GM19438 (cell line): ENCODE data around the gene CHST3.
"Not testable (repeated sequence)": the region's sequence is repeated elsewhere in the genome, so short reads cannot be mapped to it uniquely, and the experiment has no call there.

Source experiments
- ATAC-seq: cut with Tn5 transposase; IDR thresholded peaks from one replicate; pipeline ENCODE4 v1.9.1; 2021; ENCODE audit warnings: low read depth; ENCODE audit not compliant: unreplicated experiment

Gene CHST3

DNA sequence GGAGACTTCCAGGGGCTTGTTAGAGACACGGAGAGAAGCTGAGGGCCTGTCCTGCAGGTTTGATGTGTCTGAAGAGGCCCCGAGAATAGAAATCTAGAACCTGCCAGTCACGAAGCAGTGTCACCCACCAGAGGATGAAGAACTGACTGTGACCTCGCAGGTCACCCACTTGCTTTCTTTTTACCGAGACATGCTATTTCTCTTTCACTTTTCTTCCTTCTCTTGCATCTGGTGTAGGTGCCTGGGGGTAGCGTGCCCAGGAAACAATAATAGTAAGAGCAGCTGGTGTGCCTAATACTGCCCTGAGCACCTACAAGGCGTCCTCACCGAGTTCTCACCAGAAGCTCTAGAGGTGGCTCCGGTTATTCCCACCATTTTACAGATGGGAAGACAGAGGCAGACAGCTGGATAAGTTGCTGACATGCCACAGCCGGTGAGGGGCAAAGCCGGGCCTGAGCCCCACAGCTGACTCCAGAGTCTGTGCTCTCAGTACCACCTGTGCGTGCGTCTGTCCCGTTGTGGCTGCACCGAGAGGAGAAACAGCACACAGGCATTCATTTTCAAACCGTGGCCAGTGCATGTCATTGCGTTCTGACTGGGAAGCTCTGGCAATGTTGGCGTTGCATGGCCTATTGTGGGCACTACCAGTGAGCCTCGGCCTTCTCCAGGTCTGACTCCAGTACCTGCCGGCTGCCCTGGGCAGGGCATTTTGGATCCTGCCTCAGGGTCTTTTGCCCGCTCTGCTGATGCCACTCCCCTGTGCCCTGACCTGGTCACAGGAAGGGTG is 7.8 kb downstream of the CHST3 start:
- ATAC-seq = no peak

DNA sequence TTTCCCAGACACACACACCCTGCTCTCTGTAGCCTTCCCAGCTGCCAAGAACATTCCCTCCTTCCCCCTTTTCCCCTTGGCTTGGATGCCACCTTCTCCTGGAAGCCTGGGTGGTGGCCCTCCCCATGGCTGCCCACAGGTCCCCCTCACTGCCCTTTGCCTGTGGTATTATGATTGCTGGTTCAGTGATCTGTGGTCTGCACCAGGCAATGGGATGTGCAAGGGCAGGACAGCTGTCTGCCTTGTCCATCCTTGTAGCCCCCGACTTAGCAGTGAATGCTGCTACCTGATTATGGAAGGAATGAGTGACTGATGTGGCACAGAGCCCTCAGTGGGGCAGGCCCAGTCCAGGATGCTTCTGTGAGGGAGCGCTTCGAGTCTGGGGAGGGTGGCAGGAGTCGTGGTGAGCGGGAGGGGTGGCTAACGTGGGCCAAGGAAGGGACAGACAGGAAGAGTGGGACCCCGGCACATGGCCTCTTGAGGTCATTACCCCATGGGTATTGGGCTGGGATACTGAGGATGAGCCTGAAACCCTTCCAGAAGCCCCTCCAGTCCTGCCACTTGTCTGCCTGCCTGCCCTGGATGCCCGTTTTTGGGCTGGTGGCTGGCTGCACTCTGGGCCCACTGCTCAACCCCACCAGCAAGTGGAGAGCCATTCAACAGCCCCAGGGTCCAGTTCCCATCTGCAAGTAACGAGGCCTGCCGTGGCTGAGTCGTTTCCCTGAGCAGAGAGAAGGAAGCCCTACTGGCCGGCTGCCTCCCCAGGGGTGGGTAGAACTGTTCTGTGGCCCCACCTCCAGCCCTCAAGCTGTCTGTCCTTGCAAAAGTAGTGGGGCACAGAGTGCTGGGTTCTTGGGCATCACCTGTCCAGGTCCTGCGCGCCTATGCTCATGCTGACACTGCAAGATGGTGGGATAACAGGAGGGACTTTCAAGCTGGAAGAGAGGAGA is 8.8 kb downstream of the CHST3 start:
- no peak for ATAC-seq

DNA sequence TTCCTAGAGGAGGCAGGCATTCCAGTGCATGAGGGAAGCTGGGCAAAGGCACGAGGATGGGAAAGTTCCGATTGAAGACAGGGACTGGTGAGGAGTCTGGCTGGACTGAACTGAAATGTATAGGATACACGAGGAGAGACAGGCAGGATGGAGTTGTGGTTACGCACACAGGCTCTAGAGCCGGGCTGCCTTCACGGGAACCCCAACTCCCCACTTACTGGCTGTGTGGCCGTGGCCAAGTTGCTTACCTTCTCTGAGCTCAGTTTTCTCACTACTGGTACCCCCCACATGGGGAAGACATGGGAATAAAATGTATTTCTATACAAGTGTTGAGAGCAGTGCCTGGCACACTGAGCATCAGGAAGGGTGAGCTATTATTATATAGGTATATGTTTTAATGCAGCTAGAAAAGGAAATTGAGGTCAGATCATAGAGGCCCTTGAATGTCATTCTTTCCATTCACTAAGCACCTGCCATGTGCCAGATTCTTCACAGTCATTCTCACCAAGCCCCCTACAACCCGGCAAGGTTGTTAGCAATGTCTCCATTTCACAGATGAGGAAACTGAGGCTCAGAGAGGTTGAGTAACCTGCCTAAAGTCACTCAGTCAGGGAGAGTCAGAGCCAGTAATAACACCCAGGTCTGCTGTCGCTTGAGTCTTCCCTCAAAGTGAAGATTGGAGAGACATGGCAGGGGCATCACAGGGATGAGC is 9.7 kb downstream of the CHST3 start:
- ATAC-seq = no peak

DNA sequence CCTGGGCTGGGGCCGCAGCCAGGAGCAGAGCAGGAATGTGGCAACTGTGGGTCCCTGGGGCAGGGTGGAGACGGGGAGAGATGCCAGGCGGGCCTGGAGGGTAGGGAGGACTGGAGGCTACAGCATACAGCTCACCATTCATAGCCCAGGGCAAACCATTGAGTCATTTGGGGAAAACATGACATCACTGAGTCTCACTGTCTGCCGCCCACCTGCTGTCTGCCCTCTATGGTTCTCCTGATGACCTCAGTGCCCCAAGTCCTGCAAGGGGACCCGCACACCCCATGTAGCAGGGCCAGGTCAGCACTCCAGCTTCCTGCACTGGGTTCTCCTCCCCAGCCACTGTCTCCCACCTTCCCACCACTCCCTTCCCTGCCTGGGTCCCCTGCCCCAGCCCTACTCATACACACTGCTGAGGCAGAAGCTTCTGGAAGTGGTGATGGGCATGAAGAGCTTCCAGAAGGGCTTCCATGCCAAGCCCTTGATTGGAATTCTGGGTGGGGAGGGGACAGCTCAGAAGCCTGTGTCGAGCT is 10.4 kb downstream of the CHST3 start:
- no peak for ATAC-seq

DNA sequence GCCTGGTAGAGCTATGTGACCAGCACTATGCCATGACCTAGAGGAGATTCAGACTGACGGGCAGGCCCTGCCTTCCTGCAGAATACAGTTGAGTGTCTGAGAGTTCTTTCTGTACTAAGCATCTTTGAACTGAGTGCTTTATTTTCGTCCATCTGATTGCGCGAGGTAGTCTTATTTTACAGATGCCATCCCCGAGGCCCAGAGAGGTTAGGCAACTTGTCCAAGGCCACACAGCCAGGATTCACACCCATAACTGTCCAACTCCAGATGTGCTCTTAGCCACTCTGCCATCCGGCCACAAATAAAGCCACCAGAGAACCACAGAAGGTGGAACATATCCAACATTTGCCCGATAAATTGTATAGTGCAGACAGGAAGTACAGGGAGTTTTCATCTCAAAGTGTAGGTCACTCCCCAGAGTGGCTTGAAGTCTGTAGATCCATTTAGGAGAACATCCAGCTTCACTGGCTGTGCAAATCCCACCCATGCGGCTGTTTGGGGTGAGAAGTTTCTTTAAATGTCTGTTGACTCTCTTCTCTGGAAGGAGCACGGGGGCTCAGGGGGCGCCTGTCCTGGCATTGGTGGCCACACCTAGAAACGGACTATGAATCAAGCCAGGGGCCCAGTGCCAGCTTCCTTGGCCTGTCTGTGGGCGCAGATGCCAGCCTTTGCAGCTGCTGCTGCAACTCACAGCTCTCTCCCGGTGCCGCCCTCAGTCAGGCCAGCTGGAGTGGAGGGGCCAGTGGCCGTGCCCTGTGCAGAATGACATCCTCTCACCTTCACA is 11.1 kb downstream of the CHST3 start:
- ATAC-seq = no peak

DNA sequence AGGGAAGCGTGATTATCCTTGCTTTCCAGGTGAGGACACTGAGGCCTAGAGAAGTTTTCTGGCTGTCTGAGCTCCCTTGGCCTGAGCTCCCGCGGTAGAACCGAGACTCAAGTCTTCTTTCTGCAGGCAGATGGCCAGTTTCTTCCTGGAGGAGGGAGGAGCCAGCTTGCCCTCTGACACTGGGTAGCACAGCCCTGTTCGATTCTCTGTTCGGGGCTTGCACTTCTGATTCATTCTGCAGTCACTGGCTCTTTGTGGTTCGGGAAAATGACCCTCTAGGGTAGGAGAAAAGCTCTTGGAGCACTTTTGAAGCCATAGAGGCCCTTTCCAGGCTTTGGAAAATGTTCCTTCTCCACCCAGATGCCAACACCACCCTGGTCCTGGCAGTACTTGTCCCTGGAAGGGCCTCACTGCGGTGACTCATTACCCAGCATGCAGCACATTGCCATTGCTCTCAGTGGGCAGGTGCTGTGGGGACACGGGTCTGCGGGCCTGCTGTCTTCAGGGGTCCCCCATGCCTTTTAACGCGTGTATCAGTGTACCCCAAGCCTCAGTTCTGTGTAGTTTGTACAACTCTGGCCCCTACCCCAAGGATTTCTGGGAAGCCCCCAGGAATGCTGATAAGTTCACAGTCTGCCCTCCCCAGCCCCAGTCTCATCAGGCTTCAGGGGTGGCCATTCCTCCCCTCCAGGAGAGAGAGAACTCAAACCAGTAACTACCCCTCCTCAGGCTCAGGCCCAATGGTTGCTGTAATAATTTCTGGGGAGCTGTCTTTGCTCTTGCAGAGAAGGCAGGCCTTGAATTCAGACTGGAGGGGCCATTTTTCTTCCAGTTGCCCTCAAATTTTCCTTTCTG is 11.9 kb downstream of the CHST3 start:
- no peak for ATAC-seq

DNA sequence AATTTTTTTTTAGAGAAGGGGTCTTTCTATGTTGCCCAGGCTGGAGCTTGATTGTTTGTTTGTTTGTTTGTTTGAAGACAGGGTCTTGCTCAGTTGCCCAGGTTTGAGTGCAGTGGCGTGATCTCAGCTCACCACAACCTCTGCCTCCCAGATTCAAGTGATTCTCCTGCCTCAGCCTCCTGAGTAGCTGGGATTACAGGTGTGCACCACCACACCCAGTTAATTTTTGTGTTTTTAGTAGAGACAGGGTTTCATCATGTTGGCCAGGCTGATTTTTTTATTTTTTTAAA is 13.4 kb downstream of the CHST3 start:
- not testable (repeated sequence) for ATAC-seq

DNA sequence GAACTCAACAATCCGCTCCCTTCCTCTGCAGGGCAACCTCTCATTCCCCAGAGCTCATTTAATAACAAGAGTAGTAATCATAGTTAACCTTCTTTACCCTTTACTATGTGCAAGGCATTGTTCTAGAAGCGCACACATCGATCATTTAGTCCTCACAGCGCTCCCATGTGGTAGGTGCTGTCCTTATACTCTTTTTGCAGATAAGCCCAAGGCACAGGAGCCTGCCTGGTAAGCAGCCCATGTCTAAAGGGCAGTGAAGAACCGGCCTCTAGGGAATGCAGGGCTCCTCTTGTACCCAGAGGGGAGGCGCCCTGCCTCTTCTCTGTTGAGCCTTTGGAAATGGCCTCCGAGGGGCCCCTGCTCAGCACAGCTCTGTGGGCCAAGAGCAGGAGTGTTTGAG is 14.3 kb downstream of the CHST3 start:
- no peak for ATAC-seq

DNA sequence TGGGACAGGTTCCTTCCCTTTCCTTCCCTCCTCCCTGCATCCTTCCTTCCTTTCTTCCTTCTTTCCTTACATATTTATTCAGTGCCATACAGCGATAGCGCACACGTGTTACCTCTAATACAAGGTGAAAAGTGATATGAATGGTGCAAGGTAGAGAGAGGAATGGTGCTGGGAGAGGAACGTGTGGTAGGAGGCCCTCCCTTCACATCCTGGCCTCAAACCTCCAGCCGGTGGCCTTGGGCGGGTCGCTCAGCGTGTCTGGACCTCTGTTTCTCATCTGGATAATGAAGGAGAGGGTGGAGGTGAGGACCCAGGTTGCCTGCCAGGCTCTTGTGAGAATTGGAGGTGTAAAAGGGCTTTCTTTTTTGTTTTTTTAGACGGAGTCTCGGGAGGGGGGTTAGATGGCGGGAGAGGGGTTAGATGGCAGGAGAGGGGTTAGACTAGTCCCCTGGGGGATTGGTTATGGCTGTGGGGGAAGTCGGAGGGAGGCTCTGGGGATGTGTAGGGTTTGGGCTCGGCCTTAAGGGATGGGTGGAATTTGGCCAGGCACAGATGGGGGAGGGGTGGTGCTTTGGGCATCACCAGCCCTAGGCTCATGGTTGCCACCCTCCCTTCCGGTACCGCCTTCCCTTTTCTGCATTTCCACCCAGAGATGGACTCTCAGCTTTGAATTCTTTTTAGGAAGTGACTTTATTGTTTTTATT is 14.9 kb downstream of the CHST3 start:
- no peak for ATAC-seq

DNA sequence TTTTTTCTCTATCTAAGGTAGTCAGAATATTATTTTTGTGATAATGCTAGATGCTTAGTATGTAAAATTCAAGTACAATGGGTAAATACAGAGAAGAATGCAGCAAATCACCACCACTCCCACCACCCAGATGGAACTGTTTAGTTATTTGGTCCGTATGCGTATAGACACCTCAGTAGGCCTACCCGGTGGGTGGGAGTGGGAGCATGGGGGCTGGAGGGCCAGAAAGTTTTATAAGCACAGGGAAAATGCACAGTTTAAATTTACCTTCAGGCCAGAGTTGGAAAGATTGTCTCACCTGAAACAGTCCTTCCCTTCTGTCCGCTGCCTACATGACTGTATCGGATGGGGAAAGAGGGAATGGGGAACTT is 15.5 kb downstream of the CHST3 start:
- no peak for ATAC-seq

DNA sequence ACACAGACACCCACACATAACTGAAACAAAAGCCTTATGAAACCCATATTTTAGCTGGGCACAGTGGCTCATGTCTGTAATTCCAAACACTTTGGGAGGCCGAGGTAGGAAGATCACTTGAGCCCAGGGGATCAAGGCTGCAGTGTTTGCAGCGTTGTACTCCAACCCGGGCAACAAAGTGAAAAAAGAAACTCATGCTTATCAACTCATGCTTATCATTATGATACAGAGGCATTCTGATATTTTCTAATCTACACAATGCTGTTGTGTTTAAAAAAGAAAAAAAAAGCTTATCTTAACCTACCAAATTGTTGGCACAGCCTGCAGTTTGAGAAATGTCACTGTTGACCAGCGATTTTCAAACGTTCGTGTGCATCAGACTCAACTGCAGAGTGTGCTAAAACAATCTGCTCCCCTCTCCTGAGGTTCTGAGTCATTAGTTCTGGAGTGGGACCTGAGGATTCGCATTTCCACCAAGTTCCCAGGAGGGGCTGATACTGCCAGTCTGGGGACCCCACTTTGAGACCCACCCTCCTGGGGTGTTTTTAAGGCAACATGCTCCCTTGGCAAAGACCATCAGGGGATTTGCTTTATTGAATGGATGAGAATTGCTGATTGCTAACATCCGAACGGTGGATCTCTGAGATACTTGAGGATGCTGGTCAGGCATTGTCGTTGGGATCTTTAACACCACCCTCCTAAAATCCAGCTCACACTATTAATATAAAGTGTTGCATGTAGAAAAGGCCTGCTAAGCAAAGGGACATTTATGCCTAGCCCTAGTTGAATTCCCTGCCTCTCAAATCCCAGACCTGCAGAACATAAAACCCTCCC is 16.2 kb downstream of the CHST3 start:
- ATAC-seq = no peak

DNA sequence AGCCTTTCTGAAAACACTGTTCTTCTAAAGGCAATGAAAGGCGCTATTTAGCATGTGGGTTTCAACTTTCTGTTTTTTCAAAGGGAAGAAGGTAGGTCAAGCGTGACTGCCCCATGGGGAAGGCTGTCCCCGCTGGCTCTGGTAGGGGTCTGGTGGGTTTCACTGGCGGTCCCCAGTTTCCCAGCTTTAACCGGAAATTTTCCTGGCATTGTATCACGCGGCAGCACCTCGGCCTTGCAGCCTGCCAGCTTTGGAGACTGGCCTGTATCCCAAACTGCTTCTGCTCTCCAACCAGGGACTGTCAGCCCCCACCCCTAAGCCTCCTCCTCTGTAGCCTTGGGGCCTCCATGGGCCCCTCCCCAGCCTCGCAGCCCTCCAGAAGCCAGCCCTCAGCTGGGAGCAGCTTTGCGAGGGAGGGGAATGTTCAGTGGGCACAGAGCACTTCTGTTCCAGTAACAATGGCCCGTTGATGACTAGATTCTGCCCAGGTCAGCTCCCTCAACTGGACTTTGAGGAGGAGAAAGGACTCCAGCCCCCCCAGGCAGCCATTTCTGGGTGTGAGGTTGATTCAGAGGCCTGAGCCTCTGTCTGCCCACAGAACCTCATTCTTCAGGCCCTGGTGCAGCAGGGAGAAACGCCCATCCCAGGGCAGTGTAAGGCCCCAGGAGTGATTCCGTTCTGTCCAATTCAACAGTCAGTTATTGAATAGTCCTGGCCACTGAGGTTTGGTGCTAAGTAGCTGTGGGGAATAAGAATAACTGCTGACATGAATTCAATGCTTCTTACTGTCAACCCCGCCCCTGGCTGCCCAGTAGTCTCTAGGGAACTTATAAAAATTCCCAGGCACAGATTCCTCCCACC is 17.1 kb downstream of the CHST3 start:
- ATAC-seq = no peak

DNA sequence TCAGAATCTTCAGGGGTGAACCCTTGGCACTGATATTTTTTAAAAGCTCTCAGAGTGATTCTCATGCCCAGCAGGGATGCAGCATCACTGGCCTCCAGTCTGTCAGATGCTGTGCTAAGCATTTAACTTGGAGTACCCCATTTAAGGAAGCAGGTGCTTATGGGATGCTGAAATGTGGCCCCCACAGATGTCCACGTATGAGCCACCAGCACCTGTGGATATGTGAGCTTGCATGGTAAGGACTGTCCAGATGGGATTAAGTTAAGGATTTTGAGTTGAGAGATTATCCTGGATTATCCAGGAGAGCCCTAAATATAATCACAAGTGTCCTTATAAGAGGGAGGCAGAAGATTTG is 17.7 kb downstream of the CHST3 start:
- no peak for ATAC-seq

DNA sequence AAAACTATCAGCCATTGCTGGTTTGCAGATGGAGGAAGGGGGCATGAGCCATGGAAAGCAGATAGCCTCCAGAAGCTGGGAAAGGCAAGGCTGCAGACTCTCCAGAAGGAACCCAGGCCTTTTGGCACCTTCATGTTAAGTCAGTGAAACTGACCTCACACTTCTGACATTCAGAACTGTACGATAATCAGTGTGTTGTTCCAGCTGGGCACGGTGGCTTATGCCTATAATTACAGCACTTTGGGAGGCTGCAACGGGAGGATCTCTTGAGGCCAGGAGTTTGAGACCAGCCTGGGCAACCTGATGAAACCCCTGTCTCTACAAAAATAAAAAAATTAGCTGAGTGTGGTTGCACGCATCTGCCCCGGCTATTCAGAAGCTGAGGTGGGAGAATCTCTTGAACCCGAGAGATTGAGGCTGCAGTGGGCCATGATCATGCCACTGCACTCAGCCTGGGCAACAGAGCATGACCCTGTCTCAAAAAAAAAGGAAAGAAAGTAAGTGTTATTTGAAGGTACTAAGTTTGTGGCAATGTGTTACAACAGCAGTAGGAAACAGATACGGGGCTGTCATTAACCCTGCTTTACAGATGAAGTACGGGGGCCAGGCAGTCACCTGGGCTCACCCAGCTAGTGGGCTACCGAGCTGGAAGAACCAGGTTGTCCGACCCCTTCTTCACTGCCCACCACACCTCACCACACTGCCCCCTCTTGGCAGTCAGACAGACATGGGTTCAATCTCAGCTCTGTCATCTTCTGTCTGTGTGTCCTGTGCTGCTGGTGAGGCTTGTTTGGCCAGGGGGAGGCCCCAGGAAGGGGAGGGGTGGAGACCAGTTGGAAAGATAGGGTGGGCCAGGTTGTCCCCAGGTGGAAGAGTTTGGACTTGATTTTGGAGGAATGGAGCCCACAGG is 18.3 kb downstream of the CHST3 start:
- no peak for ATAC-seq

DNA sequence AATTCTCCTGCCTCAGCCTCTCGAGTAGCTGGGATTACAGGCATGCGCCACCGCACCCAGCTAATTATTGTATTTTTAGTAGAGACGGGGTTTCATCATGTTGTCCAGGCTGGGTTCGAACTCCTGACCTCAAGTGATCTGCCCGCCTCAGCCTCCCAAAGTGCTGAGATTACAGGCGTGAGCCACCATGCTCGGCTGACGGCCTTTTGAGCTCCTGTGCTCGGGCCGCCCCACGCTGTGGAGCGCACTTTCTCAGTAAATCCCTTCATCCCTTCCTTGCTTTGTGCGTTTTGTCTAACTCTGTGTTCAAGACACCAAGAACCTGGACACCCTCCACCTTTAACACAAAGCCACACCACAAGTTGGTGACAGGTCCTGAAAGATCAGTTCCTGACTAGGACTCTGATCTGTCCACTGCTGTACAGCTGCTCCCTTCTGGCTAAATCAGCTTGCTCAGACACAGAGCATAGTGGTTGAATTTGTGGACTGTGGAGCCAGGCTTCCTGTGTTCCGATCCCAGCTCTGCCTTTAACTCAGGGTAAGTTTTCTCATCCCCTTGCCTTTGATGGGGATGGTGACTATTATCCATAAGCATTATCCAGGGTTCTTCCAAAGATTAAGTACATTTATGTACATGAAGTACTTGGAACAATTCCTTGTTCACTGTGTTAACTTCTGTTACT is 20.1 kb downstream of the CHST3 start:
- ATAC-seq = no peak
